ENCODE measurements around the gene NAA10. TPM values are rescaled to one million over a fixed set of nuclear protein-coding genes. Genes with fewer than 3 reads are reported as not detected.

NAA10 gene
- total RNA-seq, 4 donors from 2014 or later: 89.3 to 106 (median 95.4) TPM

GRCh38 chrX:153971450-153972367, 36.9 kb upstream of the NAA10 start, which contains the start of gene HCFC1:
Gene HCFC1 (minus strand): TSS chrX:153971818. CDS start chrX:153970840, 978 bp downstream.
- H3K27me3 ChIP-seq: no peaks in the 10 kb centered on the region
- H3K36me3 ChIP-seq: no peaks in the 10 kb centered on the region
- TF ChIP-seq POLR2AphosphoS5 (IDR thresholded peaks at IDR 0.05): peak; percentile 54 to 73
- no peak for TF ChIP-seq CTCF (IDR thresholded peaks at IDR 0.05)
- peak within 1 kb of the TSS; percentile 95 to 99 (median 98) for H3K27ac ChIP-seq (replicated peaks in 1 of 4)
- 16% methylated on average over 89 of the region's 96 CpGs for WGBS
- peaks cover 44 to 53% (median 50%) of the 10 kb centered on the region in 4 donors for H3K4me1 ChIP-seq
- no peaks in the 10 kb centered on the region for H3K9me3 ChIP-seq
- peak; percentile 94 for DNase-seq (ENCODE audit: extremely low spot score)
- peak within 1 kb of the TSS; percentile 65 to 81 (median 72) for H3K4me3 ChIP-seq
- intact Hi-C loops (cut with DNase I): no loop called here

GRCh38 chrX:153971124-153971449, 36.2 kb upstream of the NAA10 start:
- WGBS: 18% methylated on average over 7 of the region's 34 CpGs
- Histone ChIP-seq H3K36me3 (no peaks in the 10 kb centered on the region), H3K9me3 (no peaks in the 10 kb centered on the region), H3K4me3 (peak overlapping the region; percentile 65 to 81 (median 72)), H3K27ac (replicated peaks in 1 of 4) (peak overlapping the region; percentile 95 to 99 (median 98)), H3K4me1 (peaks cover 50 to 60% (median 57%) of the 10 kb centered on the region in 4 donors), H3K27me3 (no peaks in the 10 kb centered on the region)
- TF ChIP-seq POLR2A (IDR thresholded peaks at IDR 0.05; ENCODE audit: low read depth) (peak; percentile 65), POLR2AphosphoS5 (IDR thresholded peaks at IDR 0.05) (peak; percentile 76 to 78), CTCF (IDR thresholded peaks at IDR 0.05) (no peak), EP300 (IDR thresholded peaks at IDR 0.05) (no peak)
- intact Hi-C loops (cut with DNase I): no loop called here
- peak; percentile 93 for DNase-seq (ENCODE audit: extremely low spot score)

- Histone ChIP-seq H3K27me3 (no peaks in the 10 kb centered on the region), H3K36me3 (no peaks in the 10 kb centered on the region), H3K4me1 (peaks cover 54 to 65% (median 62%) of the 10 kb centered on the region in 4 donors), H3K4me3 (peak overlapping the region; percentile 65 to 81 (median 72)), H3K9me3 (no peaks in the 10 kb centered on the region), H3K27ac (replicated peaks in 1 of 4) (peak overlapping the region; percentile 95 to 99 (median 98))
- TF ChIP-seq POLR2A (IDR thresholded peaks at IDR 0.05; ENCODE audit: low read depth) (no peak), EP300 (IDR thresholded peaks at IDR 0.05) (no peak), CTCF (IDR thresholded peaks at IDR 0.05) (no peak), POLR2AphosphoS5 (IDR thresholded peaks at IDR 0.05) (no peak)
- DNase-seq (ENCODE audit: extremely low spot score): no peak
- intact Hi-C loops (cut with DNase I): no loop called here
- 14% methylated on average over 45 of the region's 49 CpGs for WGBS
Observed at GRCh38 chrX:153970357-153971123, 35.7 kb upstream of the NAA10 start.

GRCh38 chrX:153969904-153970356, 35.1 kb upstream of the NAA10 start:
- no peak for DNase-seq (ENCODE audit: extremely low spot score)
- Histone ChIP-seq H3K4me3 (peak overlapping the region; percentile 65 to 81 (median 72)), H3K27me3 (no peaks in the 10 kb centered on the region), H3K36me3 (no peaks in the 10 kb centered on the region), H3K27ac (replicated peaks in 1 of 4) (peak overlapping the region; percentile 95 to 99 (median 98)), H3K9me3 (no peaks in the 10 kb centered on the region), H3K4me1 (peaks cover 55 to 70% (median 66%) of the 10 kb centered on the region in 4 donors)
- intact Hi-C loops (cut with DNase I): no loop called here
- WGBS: 26% methylated on average over 20 of the region's 26 CpGs
- no peak for TF ChIP-seq POLR2A (IDR thresholded peaks at IDR 0.05; ENCODE audit: low read depth)
- peak in 1 of 2 donors; percentile 15 for TF ChIP-seq POLR2AphosphoS5 (IDR thresholded peaks at IDR 0.05)
- TF ChIP-seq EP300 (IDR thresholded peaks at IDR 0.05): no peak
- no peak for TF ChIP-seq CTCF (IDR thresholded peaks at IDR 0.05)

All from esophagus muscularis mucosa (tissue), 4 donors.